Gastroesophageal sphincter (tissue), 4 donors: ENCODE measurements around the gene IL20RB. TPM values are rescaled to one million over a fixed set of nuclear protein-coding genes. Genes with fewer than 3 reads are reported as not detected.

Experiments
- ATAC-seq: fragments of 150-250 bp; one replicate; pipeline ENCODE4 v1.9.1; 2016; ENCODE audit warnings: mild to moderate bottlenecking, moderate library complexity
- H3K27ac ChIP-seq, 4 donors: fragments of 200-600 bp; sonication (generic) in 3 of 4; 1 replicate in 3 of 4; 2 replicates in 1 of 4; pipeline ENCODE4 v1.5.1; 2016 to 2019
- H3K27me3 ChIP-seq: fragments of 200-600 bp; sonication (generic); one replicate; pipeline ENCODE4 v1.5.1; 2019
- H3K36me3 ChIP-seq, 2 donors: fragments of 200-600 bp; sonication (generic); one replicate each; pipeline ENCODE4 v1.5.1; 2019; ENCODE audit warnings: control low read depth in 1 of 2
- H3K4me1 ChIP-seq, 3 donors: fragments of 200-600 bp; sonication (generic); 1 replicate in 2 of 3; 2 replicates in 1 of 3; pipeline ENCODE4 v1.5.1; 2016 to 2019; ENCODE audit warnings: control low read depth in 2 of 3
- H3K4me3 ChIP-seq, 2 donors: fragments of 200-600 bp; sonication (generic); one replicate each; pipeline ENCODE4 v1.5.1; 2019; ENCODE audit warnings: mild to moderate bottlenecking in 1 of 2, moderate library complexity in 1 of 2
- H3K9me3 ChIP-seq, 3 donors: fragments of 200-600 bp; sonication (generic); one replicate each; pipeline ENCODE4 v1.5.1; 2017 to 2019; ENCODE audit warnings: control low read depth in 2 of 3
- EP300 ChIP-seq: sonication (generic); formaldehyde crosslinking; IDR thresholded peaks from one replicate; pipeline ENCODE4 v1.6.1; 2017; ENCODE audit warnings: antibody characterized with exemption, mild to moderate bottlenecking
- POLR2A ChIP-seq, 2 donors: fragments of 450-650 bp; IDR thresholded peaks; one replicate each; pipeline ENCODE4 v1.6.1; 2017; ENCODE audit warnings: antibody characterized with exemption in 2 of 2, mild to moderate bottlenecking in 2 of 2, moderate library complexity in 1 of 2
- POLR2AphosphoS5 ChIP-seq: sonication (generic); formaldehyde crosslinking; IDR thresholded peaks from one replicate; pipeline ENCODE4 v1.6.1; 2017; ENCODE audit warnings: antibody characterized with exemption
- WGBS, 2 donors: methylation state at CpG; one replicate each; pipeline ENCODE4 v1.1.5; 2018; ENCODE audit warnings: low coverage in 1 of 2; 5-methylcytosine and 5-hydroxymethylcytosine counted together
- total RNA-seq, 4 donors: library from RNA; depleted of rRNA; stranded (reverse); fragments of >200 nt; gene quantifications; one replicate each; pipeline ENCODE4 v1.1.0, GENCODE V29; 2016
- TF ChIP-seq, protein P1 (sequence below), 4 experiments: fragments of 200-600 bp in 2 of 4; fragments of 450-650 bp in 2 of 4; sonication (generic) in 1 of 4; IDR thresholded peaks; one replicate each; pipeline ENCODE4 v1.5.1; 2017 to 2019; ENCODE audit warnings: antibody characterized with exemption in 4 of 4, mild to moderate bottlenecking in 2 of 4, moderate library complexity in 2 of 4

Gene IL20RB
- total RNA-seq, 4 donors from 2014 or later: 0.62 to 7.3 (median 1.0) TPM

DNA sequence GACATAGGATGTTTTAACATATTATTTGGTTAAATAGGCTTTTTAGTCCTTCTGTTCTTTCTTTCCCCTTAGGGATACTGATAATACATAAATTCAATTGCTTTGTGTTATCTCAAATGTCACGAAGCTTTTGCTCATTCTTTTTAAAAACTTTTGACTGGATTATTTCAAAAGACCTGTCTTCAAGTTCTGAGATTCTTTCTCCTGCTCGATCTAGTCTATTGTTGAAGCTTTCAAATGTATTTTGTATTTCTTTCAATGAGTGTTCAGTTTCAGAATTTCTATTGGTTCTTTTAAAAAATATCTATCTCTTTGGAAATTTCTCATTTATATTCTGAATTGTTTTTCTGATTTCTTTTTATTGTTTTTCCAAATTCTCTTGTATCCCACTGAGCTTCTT is 16.9 kb downstream of the IL20RB start:
- Histone ChIP-seq H3K27me3 (no peaks in the 10 kb centered on the region), H3K36me3 (no peaks in the 10 kb centered on the region), H3K4me3 (no peak overlapping the region), H3K9me3 (peaks cover 0 to 21% (median 0%) of the 10 kb centered on the region in 3 donors), H3K27ac (no peak overlapping the region), H3K4me1 (no peaks in the 10 kb centered on the region)
- 38 to 74% methylated on average over 2 of the region's 2 CpGs for WGBS, 2 donors
- no peak for ATAC-seq
- TF ChIP-seq, protein P1, sequence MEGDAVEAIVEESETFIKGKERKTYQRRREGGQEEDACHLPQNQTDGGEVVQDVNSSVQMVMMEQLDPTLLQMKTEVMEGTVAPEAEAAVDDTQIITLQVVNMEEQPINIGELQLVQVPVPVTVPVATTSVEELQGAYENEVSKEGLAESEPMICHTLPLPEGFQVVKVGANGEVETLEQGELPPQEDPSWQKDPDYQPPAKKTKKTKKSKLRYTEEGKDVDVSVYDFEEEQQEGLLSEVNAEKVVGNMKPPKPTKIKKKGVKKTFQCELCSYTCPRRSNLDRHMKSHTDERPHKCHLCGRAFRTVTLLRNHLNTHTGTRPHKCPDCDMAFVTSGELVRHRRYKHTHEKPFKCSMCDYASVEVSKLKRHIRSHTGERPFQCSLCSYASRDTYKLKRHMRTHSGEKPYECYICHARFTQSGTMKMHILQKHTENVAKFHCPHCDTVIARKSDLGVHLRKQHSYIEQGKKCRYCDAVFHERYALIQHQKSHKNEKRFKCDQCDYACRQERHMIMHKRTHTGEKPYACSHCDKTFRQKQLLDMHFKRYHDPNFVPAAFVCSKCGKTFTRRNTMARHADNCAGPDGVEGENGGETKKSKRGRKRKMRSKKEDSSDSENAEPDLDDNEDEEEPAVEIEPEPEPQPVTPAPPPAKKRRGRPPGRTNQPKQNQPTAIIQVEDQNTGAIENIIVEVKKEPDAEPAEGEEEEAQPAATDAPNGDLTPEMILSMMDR (IDR thresholded peaks at IDR 0.05): no peak
- TF ChIP-seq EP300 (no peak), POLR2AphosphoS5 (no peak)

DNA sequence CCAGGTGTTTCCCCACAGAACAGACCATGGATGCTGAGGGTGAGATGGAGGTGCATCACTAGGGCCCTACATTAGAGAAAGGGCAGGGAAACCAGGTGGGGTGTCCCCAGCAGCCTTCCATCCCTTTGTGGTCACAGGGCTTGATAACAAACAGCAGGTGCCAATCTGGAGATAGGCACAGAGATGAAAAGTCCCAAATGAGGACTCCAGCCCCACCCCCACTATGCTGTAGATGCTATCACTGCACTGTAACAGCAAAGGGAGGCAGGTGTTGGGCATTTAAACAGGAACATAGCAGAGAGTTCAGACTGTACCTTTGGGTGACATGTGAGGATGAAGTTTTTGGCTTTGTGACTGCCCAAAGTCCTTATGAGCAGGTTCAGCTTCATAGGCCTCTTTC is 21.4 kb downstream of the IL20RB start:
- Histone ChIP-seq H3K36me3 (no peaks in the 10 kb centered on the region), H3K27me3 (no peaks in the 10 kb centered on the region), H3K9me3 (peaks cover 0 to 12% (median 0%) of the 10 kb centered on the region in 3 donors), H3K4me3 (no peak overlapping the region), H3K27ac (no peak overlapping the region), H3K4me1 (no peaks in the 10 kb centered on the region)
- no peak for TF ChIP-seq EP300
- TF ChIP-seq POLR2AphosphoS5: no peak
- no peak for TF ChIP-seq POLR2A (IDR thresholded peaks at IDR 0.05)
- TF ChIP-seq, protein P1 (IDR thresholded peaks at IDR 0.05): no peak
- no peak for ATAC-seq

DNA sequence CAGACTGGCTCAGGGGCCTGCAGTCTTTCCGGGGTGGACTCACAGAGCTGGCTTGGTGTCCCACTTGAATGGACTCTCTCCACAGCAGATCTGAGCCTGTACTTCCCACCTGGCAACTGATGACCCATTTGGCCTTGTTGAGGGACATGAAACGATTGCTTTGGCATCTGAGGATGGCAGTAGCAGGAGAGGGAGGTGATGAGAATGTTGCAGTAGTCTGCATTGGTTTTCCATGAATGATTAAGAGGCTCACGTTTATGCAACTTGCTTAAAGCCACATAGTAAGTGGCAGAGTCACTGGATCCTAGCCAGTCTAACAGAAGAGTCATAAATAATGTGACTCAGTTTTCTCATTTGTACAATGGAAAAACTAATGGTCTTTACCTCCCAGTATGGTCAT is 21.9 kb downstream of the IL20RB start:
- Histone ChIP-seq H3K27ac (no peak overlapping the region), H3K4me3 (no peak overlapping the region), H3K9me3 (peaks cover 0 to 7% (median 0%) of the 10 kb centered on the region in 3 donors), H3K36me3 (no peaks in the 10 kb centered on the region), H3K27me3 (no peaks in the 10 kb centered on the region), H3K4me1 (no peaks in the 10 kb centered on the region)
- TF ChIP-seq EP300 (no peak), POLR2A (IDR thresholded peaks at IDR 0.05) (no peak), POLR2AphosphoS5 (no peak)
- TF ChIP-seq, protein P1 (IDR thresholded peaks at IDR 0.05): no peak
- no peak for ATAC-seq
- WGBS, 2 donors: 29 to 80% methylated on average over 1 to 2 of the region's 3 CpGs

DNA sequence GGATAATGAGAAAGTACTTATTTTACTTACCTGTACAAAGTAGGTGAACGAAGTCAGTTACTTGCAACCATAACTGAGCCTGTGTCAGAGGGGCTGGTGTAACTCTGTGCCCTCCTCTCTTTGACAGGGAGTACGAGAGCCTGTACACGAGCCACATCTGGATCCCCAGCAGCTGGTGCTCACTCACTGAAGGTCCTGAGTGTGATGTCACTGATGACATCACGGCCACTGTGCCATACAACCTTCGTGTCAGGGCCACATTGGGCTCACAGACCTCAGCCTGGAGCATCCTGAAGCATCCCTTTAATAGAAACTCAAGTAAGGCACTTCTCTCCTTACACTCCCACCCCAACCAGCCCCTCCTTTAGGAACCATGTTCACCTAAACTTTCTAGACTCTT is 24.2 kb downstream of the IL20RB start:
- Histone ChIP-seq H3K27ac (no peak overlapping the region), H3K27me3 (no peaks in the 10 kb centered on the region), H3K4me3 (no peak overlapping the region), H3K36me3 (no peaks in the 10 kb centered on the region), H3K9me3 (no peaks in the 10 kb centered on the region), H3K4me1 (no peaks in the 10 kb centered on the region)
- TF ChIP-seq POLR2A (IDR thresholded peaks at IDR 0.05) (no peak), EP300 (no peak), POLR2AphosphoS5 (no peak)
- TF ChIP-seq, protein P1 (IDR thresholded peaks at IDR 0.05): no peak
- WGBS, 2 donors: 95 to 100% methylated on average over 3 to 4 of the region's 5 CpGs
- ATAC-seq: no peak

DNA sequence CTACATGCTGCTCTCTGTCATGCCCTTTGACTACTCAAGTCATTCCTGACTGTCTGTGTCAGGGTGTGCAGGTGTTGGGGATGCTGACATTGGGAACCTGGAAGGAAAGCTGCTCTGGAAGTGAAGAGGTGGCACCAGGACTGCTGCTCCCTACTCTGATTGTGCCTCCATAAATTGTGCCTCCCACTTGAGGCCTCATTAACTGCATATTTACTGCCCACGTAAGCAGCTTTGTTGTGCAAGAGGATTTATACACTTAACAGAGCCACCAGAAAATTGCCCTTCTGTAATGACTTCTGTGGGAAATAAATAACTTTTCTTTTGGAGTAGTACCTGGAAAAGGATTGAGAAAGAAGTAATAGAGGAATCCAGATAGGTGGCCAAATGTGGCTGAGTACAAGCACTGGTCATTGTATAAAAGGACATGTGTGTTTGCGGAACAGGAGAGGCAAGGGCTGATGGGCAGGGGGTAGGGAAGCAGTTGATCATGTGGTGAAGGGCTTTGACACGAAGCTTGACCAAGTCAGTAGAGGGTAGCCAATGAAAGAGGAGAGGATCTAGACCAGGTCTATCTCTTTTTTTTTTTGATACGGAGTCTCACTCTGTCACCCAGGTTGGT is 24.8 kb downstream of the IL20RB start:
- Histone ChIP-seq H3K9me3 (no peaks in the 10 kb centered on the region), H3K36me3 (no peaks in the 10 kb centered on the region), H3K4me1 (no peaks in the 10 kb centered on the region), H3K4me3 (no peak overlapping the region), H3K27me3 (no peaks in the 10 kb centered on the region), H3K27ac (no peak overlapping the region)
- TF ChIP-seq POLR2A (IDR thresholded peaks at IDR 0.05): no peak
- TF ChIP-seq, protein P1 (IDR thresholded peaks at IDR 0.05): no peak
- no peak for TF ChIP-seq POLR2AphosphoS5
- no peak for TF ChIP-seq EP300
- 96 to 100% methylated on average over 4 of the region's 4 CpGs for WGBS, 2 donors
- ATAC-seq: no peak
